K562 (cell line): ENCODE data around the gene L3MBTL1. TPM values are rescaled to one million over a fixed set of nuclear protein-coding genes. Genes with fewer than 3 reads are reported as not detected.
A peak's percentile ranks its signal among the peaks of the same experiment; 100 is the strongest.

ENCODE experiments used
- ATF7 ChIP-seq: fragments of 450-650 bp; IDR thresholded peaks from 2 replicates; pipeline ENCODE4 v1.7.1; 2014; ENCODE audit warnings: mild to moderate bottlenecking, moderate library complexity
- PTTG1 ChIP-seq: fragments of 450-650 bp; IDR thresholded peaks from 2 replicates; pipeline ENCODE4 v1.6.1; 2016; ENCODE audit warnings: low read depth, mild to moderate bottlenecking, missing genetic modification characterization, missing compliant biosample characterization
- SIN3B ChIP-seq: fragments of 450-650 bp; IDR thresholded peaks from 2 replicates; pipeline ENCODE4 v1.6.1; 2017; ENCODE audit warnings: low read depth, mild to moderate bottlenecking, moderate library complexity
- polyA plus RNA-seq, 8 experiments: library from polyadenylated mRNA; depleted of rRNA in 4 of 8; stranded (reverse) in 5 of 8; unstranded in 3 of 8; fragments of >200 nt; fragmentation: Nextera tagmentation in 2 of 8; fragmentation: Illumina TruSeq in 1 of 8; extraction: Ambion mirVana in 2 of 8; extraction: Trizol in 1 of 8; gene quantifications; 2 replicates each; pipeline versions ENCODE4 v1.2.1 to v1.2.3, GENCODE V29; 2011 to 2014; ENCODE audit warnings: inconsistent platforms in 1 of 8, missing spikeins in 1 of 8
- total RNA-seq, 7 experiments: library from RNA; depleted of rRNA in 6 of 7; stranded (reverse); fragments of >200 nt in 6 of 7; fragmentation: Illumina TruSeq in 2 of 7; extraction: Trizol in 2 of 7; gene quantifications; 2 replicates each; pipeline versions ENCODE4 v1.2.1 to v1.2.3, GENCODE V29; 2011 to 2021; ENCODE audit warnings: low replicate concordance in 1 of 7
- TF ChIP-seq, protein P1 (sequence below), 2 experiments: fragments of 450-650 bp; IDR thresholded peaks; 2 replicates each; pipeline ENCODE4 v1.6.1; 2016; ENCODE audit warnings: mild to moderate bottlenecking in 2 of 2, borderline replicate concordance in 1 of 2, low read depth in 1 of 2, moderate library complexity in 1 of 2
- TF ChIP-seq, protein P2 (sequence below): fragments of 450-650 bp; IDR thresholded peaks from 2 replicates; pipeline ENCODE4 v1.6.1; 2016; ENCODE audit warnings: mild to moderate bottlenecking, moderate library complexity

Gene L3MBTL1
- total and polyA plus RNA-seq, 9 of the 15 experiments (the other 6 are each of a cell fraction or from before 2014, with no cell fraction given), result 0.77 to 10.0 (median 4.4) TPM

DNA sequence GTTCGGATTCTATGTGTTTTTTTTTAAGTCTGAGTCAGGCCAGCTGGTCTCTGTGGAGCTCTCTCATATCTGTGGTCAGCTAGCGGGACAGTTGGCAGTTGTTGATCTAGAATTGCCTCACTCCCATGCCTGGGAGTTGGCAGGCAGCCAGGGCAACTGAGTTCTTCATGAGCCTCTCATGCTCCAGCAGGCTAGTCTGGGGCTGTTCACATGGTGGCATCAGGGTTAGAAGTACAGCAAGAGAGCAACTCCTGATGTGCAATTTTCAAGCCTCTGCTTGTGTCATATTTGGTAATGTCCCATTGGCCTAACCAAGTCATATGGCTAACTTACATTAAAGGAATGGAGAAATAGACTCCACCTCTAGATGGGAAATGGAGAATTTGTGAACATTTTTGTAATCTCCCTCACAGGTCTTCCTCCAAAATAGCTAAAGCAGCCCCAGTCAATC lies 76.5 kb downstream of the L3MBTL1 start (continued):
- TF ChIP-seq, protein P1, sequence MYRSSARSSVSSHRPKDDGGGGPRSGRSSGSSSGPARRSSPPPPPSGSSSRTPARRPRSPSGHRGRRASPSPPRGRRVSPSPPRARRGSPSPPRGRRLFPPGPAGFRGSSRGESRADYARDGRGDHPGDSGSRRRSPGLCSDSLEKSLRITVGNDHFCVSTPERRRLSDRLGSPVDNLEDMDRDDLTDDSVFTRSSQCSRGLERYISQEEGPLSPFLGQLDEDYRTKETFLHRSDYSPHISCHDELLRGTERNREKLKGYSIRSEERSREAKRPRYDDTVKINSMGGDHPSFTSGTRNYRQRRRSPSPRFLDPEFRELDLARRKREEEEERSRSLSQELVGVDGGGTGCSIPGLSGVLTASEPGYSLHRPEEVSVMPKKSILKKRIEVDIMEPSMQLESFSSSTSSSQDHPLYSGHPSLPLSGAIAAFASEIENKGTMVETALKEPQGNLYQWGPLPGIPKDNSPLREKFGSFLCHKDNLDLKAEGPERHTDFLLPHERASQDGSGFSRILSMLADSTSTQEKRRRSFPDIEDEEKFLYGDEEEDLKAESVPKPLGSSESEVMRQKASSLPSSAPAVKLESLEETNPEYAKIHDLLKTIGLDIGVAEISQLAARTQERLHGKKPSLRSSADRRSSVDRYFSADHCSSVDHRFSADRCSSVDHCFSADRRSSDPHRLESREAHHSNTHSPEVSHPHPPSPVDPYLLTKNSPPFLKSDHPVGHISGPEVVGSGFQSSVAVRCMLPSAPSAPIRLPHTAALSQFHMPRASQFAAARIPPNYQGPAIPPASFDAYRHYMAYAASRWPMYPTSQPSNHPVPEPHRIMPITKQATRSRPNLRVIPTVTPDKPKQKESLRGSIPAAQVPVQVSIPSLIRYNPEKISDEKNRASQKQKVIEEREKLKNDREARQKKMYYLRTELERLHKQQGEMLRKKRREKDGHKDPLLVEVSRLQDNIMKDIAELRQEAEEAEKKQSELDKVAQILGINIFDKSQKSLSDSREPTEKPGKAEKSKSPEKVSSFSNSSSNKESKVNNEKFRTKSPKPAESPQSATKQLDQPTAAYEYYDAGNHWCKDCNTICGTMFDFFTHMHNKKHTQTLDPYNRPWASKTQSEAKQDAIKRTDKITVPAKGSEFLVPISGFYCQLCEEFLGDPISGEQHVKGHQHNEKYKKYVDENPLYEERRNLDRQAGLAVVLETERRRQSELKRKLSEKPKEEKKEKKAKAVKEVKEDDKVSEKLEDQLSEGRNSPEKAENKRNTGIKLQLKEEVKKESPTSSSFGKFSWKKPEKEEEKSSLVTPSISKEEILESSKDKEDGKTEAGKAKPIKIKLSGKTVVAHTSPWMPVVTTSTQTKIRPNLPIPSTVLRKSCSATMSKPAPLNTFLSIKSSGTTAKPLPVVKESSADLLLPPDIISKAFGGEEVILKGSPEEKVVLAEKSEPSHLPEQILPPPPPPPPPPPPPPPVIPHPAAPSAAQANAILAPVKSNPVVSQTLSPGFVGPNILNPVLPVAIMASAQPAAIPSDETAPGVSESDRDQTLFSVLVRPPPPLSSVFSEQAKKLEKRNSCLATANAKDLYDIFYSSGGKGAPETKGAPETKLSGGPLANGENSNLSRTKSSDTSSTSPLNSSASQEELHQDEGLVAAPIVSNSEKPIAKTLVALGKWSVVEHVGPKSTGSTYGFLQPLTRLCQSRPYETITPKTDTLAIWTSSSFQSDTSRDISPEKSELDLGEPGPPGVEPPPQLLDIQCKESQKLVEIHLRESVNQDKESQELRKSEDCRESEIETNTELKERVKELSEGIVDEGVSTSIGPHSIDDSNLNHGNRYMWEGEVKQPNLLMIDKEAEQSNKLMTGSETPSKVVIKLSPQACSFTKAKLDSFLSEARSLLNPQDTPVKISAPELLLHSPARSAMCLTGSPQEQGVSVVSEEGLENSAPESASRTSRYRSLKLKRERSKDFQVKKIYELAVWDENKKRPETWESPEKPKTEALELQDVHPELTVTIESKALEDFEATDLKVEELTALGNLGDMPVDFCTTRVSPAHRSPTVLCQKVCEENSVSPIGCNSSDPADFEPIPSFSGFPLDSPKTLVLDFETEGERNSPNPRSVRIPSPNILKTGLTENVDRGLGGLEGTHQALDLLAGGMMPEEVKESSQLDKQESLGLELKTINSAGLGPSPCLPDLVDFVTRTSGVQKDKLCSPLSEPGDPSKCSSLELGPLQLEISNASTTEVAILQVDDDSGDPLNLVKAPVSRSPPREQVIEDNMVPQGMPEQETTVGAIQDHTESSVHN (IDR thresholded peaks at IDR 0.05; ENCODE audit: borderline replicate concordance in 1 of 2, low read depth in 1 of 2), result peak in 1 of 2 experiments; percentile 83; a peak in 2 of 4 replicates
- TF ChIP-seq SIN3B, result no peak
- TF ChIP-seq, protein P2, sequence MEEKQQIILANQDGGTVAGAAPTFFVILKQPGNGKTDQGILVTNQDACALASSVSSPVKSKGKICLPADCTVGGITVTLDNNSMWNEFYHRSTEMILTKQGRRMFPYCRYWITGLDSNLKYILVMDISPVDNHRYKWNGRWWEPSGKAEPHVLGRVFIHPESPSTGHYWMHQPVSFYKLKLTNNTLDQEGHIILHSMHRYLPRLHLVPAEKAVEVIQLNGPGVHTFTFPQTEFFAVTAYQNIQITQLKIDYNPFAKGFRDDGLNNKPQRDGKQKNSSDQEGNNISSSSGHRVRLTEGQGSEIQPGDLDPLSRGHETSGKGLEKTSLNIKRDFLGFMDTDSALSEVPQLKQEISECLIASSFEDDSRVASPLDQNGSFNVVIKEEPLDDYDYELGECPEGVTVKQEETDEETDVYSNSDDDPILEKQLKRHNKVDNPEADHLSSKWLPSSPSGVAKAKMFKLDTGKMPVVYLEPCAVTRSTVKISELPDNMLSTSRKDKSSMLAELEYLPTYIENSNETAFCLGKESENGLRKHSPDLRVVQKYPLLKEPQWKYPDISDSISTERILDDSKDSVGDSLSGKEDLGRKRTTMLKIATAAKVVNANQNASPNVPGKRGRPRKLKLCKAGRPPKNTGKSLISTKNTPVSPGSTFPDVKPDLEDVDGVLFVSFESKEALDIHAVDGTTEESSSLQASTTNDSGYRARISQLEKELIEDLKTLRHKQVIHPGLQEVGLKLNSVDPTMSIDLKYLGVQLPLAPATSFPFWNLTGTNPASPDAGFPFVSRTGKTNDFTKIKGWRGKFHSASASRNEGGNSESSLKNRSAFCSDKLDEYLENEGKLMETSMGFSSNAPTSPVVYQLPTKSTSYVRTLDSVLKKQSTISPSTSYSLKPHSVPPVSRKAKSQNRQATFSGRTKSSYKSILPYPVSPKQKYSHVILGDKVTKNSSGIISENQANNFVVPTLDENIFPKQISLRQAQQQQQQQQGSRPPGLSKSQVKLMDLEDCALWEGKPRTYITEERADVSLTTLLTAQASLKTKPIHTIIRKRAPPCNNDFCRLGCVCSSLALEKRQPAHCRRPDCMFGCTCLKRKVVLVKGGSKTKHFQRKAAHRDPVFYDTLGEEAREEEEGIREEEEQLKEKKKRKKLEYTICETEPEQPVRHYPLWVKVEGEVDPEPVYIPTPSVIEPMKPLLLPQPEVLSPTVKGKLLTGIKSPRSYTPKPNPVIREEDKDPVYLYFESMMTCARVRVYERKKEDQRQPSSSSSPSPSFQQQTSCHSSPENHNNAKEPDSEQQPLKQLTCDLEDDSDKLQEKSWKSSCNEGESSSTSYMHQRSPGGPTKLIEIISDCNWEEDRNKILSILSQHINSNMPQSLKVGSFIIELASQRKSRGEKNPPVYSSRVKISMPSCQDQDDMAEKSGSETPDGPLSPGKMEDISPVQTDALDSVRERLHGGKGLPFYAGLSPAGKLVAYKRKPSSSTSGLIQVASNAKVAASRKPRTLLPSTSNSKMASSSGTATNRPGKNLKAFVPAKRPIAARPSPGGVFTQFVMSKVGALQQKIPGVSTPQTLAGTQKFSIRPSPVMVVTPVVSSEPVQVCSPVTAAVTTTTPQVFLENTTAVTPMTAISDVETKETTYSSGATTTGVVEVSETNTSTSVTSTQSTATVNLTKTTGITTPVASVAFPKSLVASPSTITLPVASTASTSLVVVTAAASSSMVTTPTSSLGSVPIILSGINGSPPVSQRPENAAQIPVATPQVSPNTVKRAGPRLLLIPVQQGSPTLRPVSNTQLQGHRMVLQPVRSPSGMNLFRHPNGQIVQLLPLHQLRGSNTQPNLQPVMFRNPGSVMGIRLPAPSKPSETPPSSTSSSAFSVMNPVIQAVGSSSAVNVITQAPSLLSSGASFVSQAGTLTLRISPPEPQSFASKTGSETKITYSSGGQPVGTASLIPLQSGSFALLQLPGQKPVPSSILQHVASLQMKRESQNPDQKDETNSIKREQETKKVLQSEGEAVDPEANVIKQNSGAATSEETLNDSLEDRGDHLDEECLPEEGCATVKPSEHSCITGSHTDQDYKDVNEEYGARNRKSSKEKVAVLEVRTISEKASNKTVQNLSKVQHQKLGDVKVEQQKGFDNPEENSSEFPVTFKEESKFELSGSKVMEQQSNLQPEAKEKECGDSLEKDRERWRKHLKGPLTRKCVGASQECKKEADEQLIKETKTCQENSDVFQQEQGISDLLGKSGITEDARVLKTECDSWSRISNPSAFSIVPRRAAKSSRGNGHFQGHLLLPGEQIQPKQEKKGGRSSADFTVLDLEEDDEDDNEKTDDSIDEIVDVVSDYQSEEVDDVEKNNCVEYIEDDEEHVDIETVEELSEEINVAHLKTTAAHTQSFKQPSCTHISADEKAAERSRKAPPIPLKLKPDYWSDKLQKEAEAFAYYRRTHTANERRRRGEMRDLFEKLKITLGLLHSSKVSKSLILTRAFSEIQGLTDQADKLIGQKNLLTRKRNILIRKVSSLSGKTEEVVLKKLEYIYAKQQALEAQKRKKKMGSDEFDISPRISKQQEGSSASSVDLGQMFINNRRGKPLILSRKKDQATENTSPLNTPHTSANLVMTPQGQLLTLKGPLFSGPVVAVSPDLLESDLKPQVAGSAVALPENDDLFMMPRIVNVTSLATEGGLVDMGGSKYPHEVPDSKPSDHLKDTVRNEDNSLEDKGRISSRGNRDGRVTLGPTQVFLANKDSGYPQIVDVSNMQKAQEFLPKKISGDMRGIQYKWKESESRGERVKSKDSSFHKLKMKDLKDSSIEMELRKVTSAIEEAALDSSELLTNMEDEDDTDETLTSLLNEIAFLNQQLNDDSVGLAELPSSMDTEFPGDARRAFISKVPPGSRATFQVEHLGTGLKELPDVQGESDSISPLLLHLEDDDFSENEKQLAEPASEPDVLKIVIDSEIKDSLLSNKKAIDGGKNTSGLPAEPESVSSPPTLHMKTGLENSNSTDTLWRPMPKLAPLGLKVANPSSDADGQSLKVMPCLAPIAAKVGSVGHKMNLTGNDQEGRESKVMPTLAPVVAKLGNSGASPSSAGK, result peak; percentile 55
- TF ChIP-seq ATF7, result peak; percentile 62; the same call in 1 of the 2 replicates
- TF ChIP-seq PTTG1 (tag), result 0 out of 2 replicates have a peak, but pooled peaks have one; percentile 9
